Neural cell (in vitro differentiated cells): ENCODE data around the gene FZR1. TPM values are rescaled to one million over a fixed set of nuclear protein-coding genes. Genes with fewer than 3 reads are reported as not detected.
"Not testable (repeated sequence)": the region's sequence is repeated elsewhere in the genome, so short reads cannot be mapped to it uniquely, and the experiment has no call there.

Source experiments
- H2AFZ ChIP-seq: fragments of 200-600, 300-800 bp; sonication (generic), shearing (Covaris generic); 2 replicates; pipeline ENCODE4 v1.6.0; 2014; ENCODE audit warnings: low read depth, mild to moderate bottlenecking, antibody characterized with exemption, low read length, moderate library complexity
- H3F3A ChIP-seq: fragments of 200-600 bp; shearing (Covaris generic); 2 replicates; pipeline ENCODE4 v1.6.1; 2016; ENCODE audit warnings: mild to moderate bottlenecking, moderate library complexity, mixed read lengths, antibody characterized with exemption, low read length; ENCODE audit not compliant: insufficient read depth, poor library complexity, severe bottlenecking
- H3K27ac ChIP-seq: fragments of 200-600, 300-800 bp; sonication (generic), shearing (Covaris generic); 2 replicates; pipeline ENCODE4 v1.5.1; 2014; ENCODE audit warnings: mild to moderate bottlenecking, low read length, moderate library complexity
- H3K27me3 ChIP-seq: fragments of 300-800, 200-600 bp; sonication (generic), shearing (Covaris generic); 2 replicates; pipeline ENCODE4 v1.6.0; 2014; ENCODE audit warnings: mild to moderate bottlenecking, low read depth, low read length, moderate library complexity; ENCODE audit not compliant: insufficient read depth
- H3K36me3 ChIP-seq: fragments of 300-800, 200-600 bp; sonication (generic), shearing (Covaris generic); 2 replicates; pipeline ENCODE4 v1.5.1; 2014; ENCODE audit warnings: mild to moderate bottlenecking, antibody characterized with exemption, low read length, moderate library complexity; ENCODE audit not compliant: insufficient read depth
- H3K4me2 ChIP-seq: fragments of 300-800, 200-600 bp; sonication (generic), shearing (Covaris generic); 2 replicates; pipeline ENCODE4 v1.6.0; 2014; ENCODE audit warnings: mild to moderate bottlenecking, low read length
- H3K4me3 ChIP-seq: fragments of 300-800, 200-600 bp; sonication (generic), shearing (Covaris generic); 2 replicates; pipeline ENCODE4 v1.5.1; 2014; ENCODE audit warnings: mild to moderate bottlenecking, low read length, moderate library complexity
- H3K79me2 ChIP-seq: fragments of 200-600 bp; shearing (Covaris generic); replicated peaks from 2 replicates; pipeline ENCODE4 v1.6.0; 2014; ENCODE audit warnings: mild to moderate bottlenecking, low read length, moderate library complexity; ENCODE audit not compliant: insufficient read depth
- H3K9ac ChIP-seq: fragments of 300-800, 200-600 bp; sonication (generic), shearing (Covaris generic); 2 replicates; pipeline ENCODE4 v1.6.1; 2016; ENCODE audit warnings: mild to moderate bottlenecking, low read length, mixed read lengths
- H3K9me2 ChIP-seq: fragments of 200-600 bp; shearing (Covaris generic); 2 replicates; pipeline ENCODE4 v1.6.1; 2016; ENCODE audit warnings: mild to moderate bottlenecking, low read length, mixed read lengths; ENCODE audit not compliant: insufficient read depth
- H3K9me3 ChIP-seq: fragments of 200-600, 300-800 bp; sonication (generic), shearing (Covaris generic); 2 replicates; pipeline ENCODE4 v1.6.1; 2016; ENCODE audit warnings: mild to moderate bottlenecking, mixed run types, low read length, moderate library complexity, mixed read lengths
- H4K20me1 ChIP-seq: fragments of 200-600 bp; shearing (Covaris generic); 2 replicates; pipeline ENCODE4 v1.6.1; 2016; ENCODE audit warnings: mild to moderate bottlenecking, mixed run types; ENCODE audit not compliant: insufficient read depth
- EP300 ChIP-seq: fragments of 450-650 bp; conservative IDR thresholded peaks from 2 replicates; pipeline ENCODE4 v1.6.1; 2014; ENCODE audit warnings: antibody characterized with exemption, mild to moderate bottlenecking, moderate library complexity; ENCODE audit not compliant: poor library complexity, severe bottlenecking
- EZH2 ChIP-seq: fragments of 200-600, 300-800 bp; shearing (Covaris generic), sonication (generic); IDR thresholded peaks from 2 replicates; pipeline ENCODE4 v1.6.1; 2014; ENCODE audit warnings: antibody characterized with exemption, low read length, borderline replicate concordance, mild to moderate bottlenecking; ENCODE audit not compliant: insufficient read depth, poor library complexity, severe bottlenecking
- MXI1 ChIP-seq: fragments of 450-650 bp; conservative IDR thresholded peaks from 2 replicates; pipeline ENCODE4 v1.6.1; 2014; ENCODE audit warnings: antibody characterized with exemption, mild to moderate bottlenecking; ENCODE audit not compliant: poor library complexity, severe bottlenecking
- POLR2AphosphoS5 ChIP-seq: IDR thresholded peaks from 2 replicates; pipeline ENCODE4 v1.6.1; 2012
- RAD21 ChIP-seq: fragments of 450-650 bp; conservative IDR thresholded peaks from 2 replicates; pipeline ENCODE4 v1.6.1; 2014; ENCODE audit warnings: antibody characterized with exemption, mild to moderate bottlenecking, moderate library complexity
- SMC3 ChIP-seq: fragments of 450-650 bp; conservative IDR thresholded peaks from 2 replicates; pipeline ENCODE4 v1.6.1; 2014; ENCODE audit warnings: antibody characterized with exemption, mild to moderate bottlenecking, moderate library complexity; ENCODE audit not compliant: poor library complexity
- TAF1 ChIP-seq: IDR thresholded peaks from 2 replicates; pipeline ENCODE4 v1.6.1; 2012; ENCODE audit warnings: low read depth
- polyA plus RNA-seq: library from polyadenylated mRNA; depleted of rRNA; stranded (reverse); fragments of >200 nt; gene quantifications from 2 replicates; pipeline ENCODE4 v1.2.3, GENCODE V29; 2014
- TF ChIP-seq, protein P1 (sequence below): fragments of 450-650 bp; IDR thresholded peaks from 2 replicates; pipeline ENCODE4 v1.5.1; 2014; ENCODE audit warnings: antibody characterized with exemption, mild to moderate bottlenecking, moderate library complexity; ENCODE audit not compliant: poor library complexity, severe bottlenecking
- TF ChIP-seq, protein P2 (sequence below): IDR thresholded peaks from 2 replicates; pipeline ENCODE4 v1.6.1; 2012; ENCODE audit warnings: borderline replicate concordance

The FZR1 gene
- polyA plus RNA-seq, 1 donor from 2014 or later: 55.7 TPM

GRCh38 chr19:3578390-3578789 is 72.3 kb downstream of the FZR1 start:
- Histone ChIP-seq H4K20me1 (no peaks in the 10 kb centered on the region), H3K27ac (no peak overlapping the region), H3K4me3 (no peak overlapping the region), H2AFZ (no peak overlapping the region), H3F3A (no peaks in the 10 kb centered on the region), H3K9me2 (no peaks in the 10 kb centered on the region), H3K9ac (no peak overlapping the region), H3K79me2 (no peaks in the 10 kb centered on the region), H3K36me3 (no peaks in the 10 kb centered on the region), H3K27me3 (no peaks in the 10 kb centered on the region), H3K4me2 (no peak overlapping the region), H3K9me3 (no peaks in the 10 kb centered on the region)
- TF ChIP-seq RAD21 (no peak), TAF1 (no peak), MXI1 (no peak), EP300 (no peak), POLR2AphosphoS5 (no peak), SMC3 (no peak), EZH2 (no peak)
- TF ChIP-seq, protein P1, sequence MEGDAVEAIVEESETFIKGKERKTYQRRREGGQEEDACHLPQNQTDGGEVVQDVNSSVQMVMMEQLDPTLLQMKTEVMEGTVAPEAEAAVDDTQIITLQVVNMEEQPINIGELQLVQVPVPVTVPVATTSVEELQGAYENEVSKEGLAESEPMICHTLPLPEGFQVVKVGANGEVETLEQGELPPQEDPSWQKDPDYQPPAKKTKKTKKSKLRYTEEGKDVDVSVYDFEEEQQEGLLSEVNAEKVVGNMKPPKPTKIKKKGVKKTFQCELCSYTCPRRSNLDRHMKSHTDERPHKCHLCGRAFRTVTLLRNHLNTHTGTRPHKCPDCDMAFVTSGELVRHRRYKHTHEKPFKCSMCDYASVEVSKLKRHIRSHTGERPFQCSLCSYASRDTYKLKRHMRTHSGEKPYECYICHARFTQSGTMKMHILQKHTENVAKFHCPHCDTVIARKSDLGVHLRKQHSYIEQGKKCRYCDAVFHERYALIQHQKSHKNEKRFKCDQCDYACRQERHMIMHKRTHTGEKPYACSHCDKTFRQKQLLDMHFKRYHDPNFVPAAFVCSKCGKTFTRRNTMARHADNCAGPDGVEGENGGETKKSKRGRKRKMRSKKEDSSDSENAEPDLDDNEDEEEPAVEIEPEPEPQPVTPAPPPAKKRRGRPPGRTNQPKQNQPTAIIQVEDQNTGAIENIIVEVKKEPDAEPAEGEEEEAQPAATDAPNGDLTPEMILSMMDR: no peak
- TF ChIP-seq, protein P2, sequence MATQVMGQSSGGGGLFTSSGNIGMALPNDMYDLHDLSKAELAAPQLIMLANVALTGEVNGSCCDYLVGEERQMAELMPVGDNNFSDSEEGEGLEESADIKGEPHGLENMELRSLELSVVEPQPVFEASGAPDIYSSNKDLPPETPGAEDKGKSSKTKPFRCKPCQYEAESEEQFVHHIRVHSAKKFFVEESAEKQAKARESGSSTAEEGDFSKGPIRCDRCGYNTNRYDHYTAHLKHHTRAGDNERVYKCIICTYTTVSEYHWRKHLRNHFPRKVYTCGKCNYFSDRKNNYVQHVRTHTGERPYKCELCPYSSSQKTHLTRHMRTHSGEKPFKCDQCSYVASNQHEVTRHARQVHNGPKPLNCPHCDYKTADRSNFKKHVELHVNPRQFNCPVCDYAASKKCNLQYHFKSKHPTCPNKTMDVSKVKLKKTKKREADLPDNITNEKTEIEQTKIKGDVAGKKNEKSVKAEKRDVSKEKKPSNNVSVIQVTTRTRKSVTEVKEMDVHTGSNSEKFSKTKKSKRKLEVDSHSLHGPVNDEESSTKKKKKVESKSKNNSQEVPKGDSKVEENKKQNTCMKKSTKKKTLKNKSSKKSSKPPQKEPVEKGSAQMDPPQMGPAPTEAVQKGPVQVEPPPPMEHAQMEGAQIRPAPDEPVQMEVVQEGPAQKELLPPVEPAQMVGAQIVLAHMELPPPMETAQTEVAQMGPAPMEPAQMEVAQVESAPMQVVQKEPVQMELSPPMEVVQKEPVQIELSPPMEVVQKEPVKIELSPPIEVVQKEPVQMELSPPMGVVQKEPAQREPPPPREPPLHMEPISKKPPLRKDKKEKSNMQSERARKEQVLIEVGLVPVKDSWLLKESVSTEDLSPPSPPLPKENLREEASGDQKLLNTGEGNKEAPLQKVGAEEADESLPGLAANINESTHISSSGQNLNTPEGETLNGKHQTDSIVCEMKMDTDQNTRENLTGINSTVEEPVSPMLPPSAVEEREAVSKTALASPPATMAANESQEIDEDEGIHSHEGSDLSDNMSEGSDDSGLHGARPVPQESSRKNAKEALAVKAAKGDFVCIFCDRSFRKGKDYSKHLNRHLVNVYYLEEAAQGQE: no peak

DNA sequence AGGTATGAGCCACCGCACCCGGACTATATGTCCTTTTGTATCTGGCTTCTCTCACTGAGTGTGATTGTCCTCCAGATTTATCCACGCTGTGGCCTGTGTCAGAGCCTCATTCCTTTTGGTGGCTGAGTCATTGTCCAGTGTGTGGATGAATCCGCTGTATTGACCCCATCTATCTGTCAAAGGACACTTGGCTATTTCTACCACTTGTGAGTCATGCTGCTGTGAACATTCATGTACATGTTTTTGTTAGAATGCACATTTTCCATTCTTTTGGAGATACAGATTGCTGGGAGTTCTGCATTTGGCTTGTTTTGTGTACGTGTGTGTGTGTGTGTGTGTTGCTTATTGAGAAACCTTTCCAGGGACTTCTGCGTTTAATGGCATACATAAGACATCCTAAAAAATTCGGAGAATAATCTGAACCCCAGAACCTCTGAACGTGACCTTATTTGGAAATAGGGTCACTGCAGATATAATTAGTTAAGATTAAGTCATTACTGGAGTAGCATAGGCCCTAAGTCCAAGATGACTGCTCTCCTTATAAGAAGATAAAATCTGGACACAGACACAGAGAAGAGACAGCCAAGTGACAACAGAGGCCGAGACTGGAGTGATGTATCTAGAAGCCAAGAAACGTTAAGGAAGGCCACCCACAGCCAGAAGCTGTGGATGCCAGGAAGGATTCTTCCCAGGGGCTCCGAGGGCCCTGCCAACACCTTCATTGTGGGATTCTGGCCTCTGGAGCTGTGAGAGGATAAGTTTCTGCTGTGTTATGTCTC is 74.2 kb downstream of the FZR1 start:
- H3K9me2 ChIP-seq: no peaks in the 10 kb centered on the region
- H4K20me1 ChIP-seq: no peaks in the 10 kb centered on the region
- no peaks in the 10 kb centered on the region for H3F3A ChIP-seq
- H3K4me3 ChIP-seq: no peak overlapping the region
- H3K4me2 ChIP-seq: no peak overlapping the region
- no peak overlapping the region for H2AFZ ChIP-seq
- H3K36me3 ChIP-seq: no peaks in the 10 kb centered on the region
- peaks cover 6% of the 10 kb centered on the region for H3K27me3 ChIP-seq
- no peak for TF ChIP-seq RAD21
- no peak for TF ChIP-seq POLR2AphosphoS5
- TF ChIP-seq, protein P1: no peak
- TF ChIP-seq SMC3: no peak
- TF ChIP-seq EP300: no peak
- TF ChIP-seq MXI1: no peak
- TF ChIP-seq, protein P2: no peak
- TF ChIP-seq EZH2: no peak
- no peak for TF ChIP-seq TAF1
- no peak overlapping the region for H3K27ac ChIP-seq
- no peak overlapping the region for H3K9ac ChIP-seq
- no peaks in the 10 kb centered on the region for H3K9me3 ChIP-seq
- H3K79me2 ChIP-seq: no peaks in the 10 kb centered on the region

- H4K20me1 ChIP-seq, H2AFZ ChIP-seq, H3F3A ChIP-seq, H3K27ac ChIP-seq, H3K4me3 ChIP-seq, H3K4me2 ChIP-seq, H3K9me3 ChIP-seq, H3K9ac ChIP-seq, H3K9me2 ChIP-seq, H3K36me3 ChIP-seq, H3K79me2 ChIP-seq: not testable (repeated sequence)
- peaks cover 19% of the 10 kb centered on the region for H3K27me3 ChIP-seq
Measured at GRCh38 chr19:3581792-3582191, 75.7 kb downstream of the FZR1 start.
